Transverse colon (tissue), 4 donors: ENCODE data around the gene NMBR. TPM values are rescaled to one million over a fixed set of nuclear protein-coding genes. Genes with fewer than 3 reads are reported as not detected.
"Not testable (repeated sequence)": the region's sequence is repeated elsewhere in the genome, so short reads cannot be mapped to it uniquely, and the experiment has no call there.

Experiments
- DNase-seq: peaks from one replicate; pipeline ENCODE4 v3.0.0-alpha.2; 2019
- H3K27ac ChIP-seq, 4 donors: fragments of 200-600 bp; sonication (generic); 2 replicates each; pipeline ENCODE4 v1.5.1; 2016 to 2018; ENCODE audit warnings: inconsistent platforms in 4 of 4
- H3K27me3 ChIP-seq: fragments of 200-600 bp; sonication (generic); 2 replicates; pipeline ENCODE4 v1.5.1; 2017; ENCODE audit warnings: inconsistent platforms
- H3K36me3 ChIP-seq, 4 donors: fragments of 200-600 bp; sonication (generic); 2 replicates each; pipeline ENCODE4 v1.5.1; 2017 to 2019; ENCODE audit warnings: inconsistent platforms in 4 of 4
- H3K4me1 ChIP-seq, 4 donors: fragments of 200-600 bp; sonication (generic); 2 replicates each; pipeline ENCODE4 v1.5.1; 2017 to 2020; ENCODE audit warnings: inconsistent platforms in 4 of 4
- H3K4me3 ChIP-seq, 4 donors: fragments of 200-600 bp; sonication (generic); 1 replicate in 1 of 4; 2 replicates in 3 of 4; pipeline versions ENCODE4 v1.5.1 to v1.6.1; 2017 to 2019; ENCODE audit warnings: inconsistent platforms in 4 of 4
- H3K9me3 ChIP-seq, 2 donors: fragments of 200-600 bp; sonication (generic); 2 replicates each; pipeline ENCODE4 v1.5.1; 2017 to 2019; ENCODE audit warnings: inconsistent platforms in 2 of 2
- CTCF ChIP-seq, 5 experiments: fragments of 200-600 bp in 3 of 5; fragments of 450-650 bp in 2 of 5; sonication (generic) in 3 of 5; IDR thresholded peaks; 1 replicate in 2 of 5; 2 replicates in 3 of 5; pipeline ENCODE4 v1.5.1; 2016 to 2017; ENCODE audit warnings: antibody characterized with exemption in 5 of 5, inconsistent platforms in 3 of 5, mild to moderate bottlenecking in 2 of 5, moderate library complexity in 1 of 5
- EP300 ChIP-seq: sonication (generic); formaldehyde crosslinking; IDR thresholded peaks from one replicate; pipeline ENCODE4 v1.6.1; 2017; ENCODE audit warnings: antibody characterized with exemption, low read depth
- POLR2A ChIP-seq: fragments of 450-650 bp; IDR thresholded peaks from one replicate; pipeline ENCODE4 v1.6.1; 2016; ENCODE audit warnings: antibody characterized with exemption, mild to moderate bottlenecking, moderate library complexity
- POLR2AphosphoS5 ChIP-seq, 3 donors: sonication (generic); formaldehyde crosslinking; IDR thresholded peaks; one replicate each; pipeline ENCODE4 v1.6.1; 2016; ENCODE audit warnings: antibody characterized with exemption in 3 of 3
- WGBS, 2 donors: methylation state at CpG; one replicate each; pipeline ENCODE4 v1.1.5; 2018; ENCODE audit warnings: low coverage in 1 of 2; 5-methylcytosine and 5-hydroxymethylcytosine counted together
- in situ Hi-C, 4 donors: fragments of 200-750 bp; cut with MboI; loops; one replicate each; pipeline versions ENCODE4 v1.15.0 to v1.15.1; 2017; ENCODE audit warnings: low sequenced_read_pairs in 3 of 4, low pct_ligation_motif_present in 1 of 4, low pct_unique_long_range_greater_than_20kb in 1 of 4
- intact Hi-C: fragments of 100-400 bp; cut with DNase I; formaldehyde crosslinking; loops from one replicate; pipeline ENCODE4 v1.15.1; 2023; ENCODE audit warnings: low total_unique reads
- total RNA-seq, 4 donors: library from RNA; depleted of rRNA; stranded (reverse); fragments of >200 nt; gene quantifications; one replicate each; pipeline ENCODE4 v1.1.0, GENCODE V29; 2016

Gene NMBR
- total RNA-seq, 4 donors from 2014 or later: not detected

GRCh38 chr6:142118328-142118727, 28.6 kb downstream of the NMBR start:
- 67 to 71% methylated on average over 3 of the region's 3 CpGs for WGBS, 2 donors
- Histone ChIP-seq H3K27me3 (no peaks in the 10 kb centered on the region), H3K27ac (no peak overlapping the region), H3K4me3 (no peak overlapping the region), H3K36me3 (no peaks in the 10 kb centered on the region), H3K4me1 (no peaks in the 10 kb centered on the region), H3K9me3 (no peaks in the 10 kb centered on the region)
- TF ChIP-seq EP300 (no peak), POLR2A (no peak), POLR2AphosphoS5 (IDR thresholded peaks at IDR 0.05) (no peak), CTCF (IDR thresholded peaks at IDR 0.05) (no peak)
- intact Hi-C loops: no loop called here
- no peak for DNase-seq
- in situ Hi-C loops: loop anchor here in 2 of 4 donors (25.0 kb wide), 1 partner anchor 431 kb away; no protein-coding TSS in a partner anchor

- Histone ChIP-seq H3K27ac (no peak overlapping the region), H3K4me1 (no peaks in the 10 kb centered on the region), H3K9me3 (no peaks in the 10 kb centered on the region), H3K4me3 (no peak overlapping the region), H3K27me3 (no peaks in the 10 kb centered on the region), H3K36me3 (no peaks in the 10 kb centered on the region)
- DNase-seq: no peak
- WGBS, 2 donors: 66 to 75% methylated on average over 2 of the region's 2 CpGs
- TF ChIP-seq POLR2AphosphoS5 (IDR thresholded peaks at IDR 0.05): no peak
- TF ChIP-seq CTCF (IDR thresholded peaks at IDR 0.05): no peak
- TF ChIP-seq POLR2A: no peak
- no peak for TF ChIP-seq EP300
- intact Hi-C loops (no loop called here), in situ Hi-C loops (loop anchor here in 2 of 4 donors (25.0 kb wide), 1 partner anchor 430 kb away; no protein-coding TSS in a partner anchor)
Measured at GRCh38 chr6:142117366-142117765, 29.6 kb downstream of the NMBR start.

- Histone ChIP-seq H3K4me3 (no peak overlapping the region), H3K36me3 (no peaks in the 10 kb centered on the region), H3K27ac (no peak overlapping the region), H3K27me3 (no peaks in the 10 kb centered on the region), H3K9me3 (no peaks in the 10 kb centered on the region), H3K4me1 (no peaks in the 10 kb centered on the region)
- TF ChIP-seq CTCF (IDR thresholded peaks at IDR 0.05) (peak; percentile 39 to 59 (median 57)), EP300 (no peak)
- DNase-seq: peak; percentile 61
- WGBS, 2 donors: 0% methylated on average over 4 of the region's 4 CpGs; no CpG with 5 or more reads in 1 of the 2 donors
- intact Hi-C loops (no loop called here), in situ Hi-C loops (loop anchor here in 2 of 4 donors (25.0 kb wide), 1 partner anchor 425 kb away; no protein-coding TSS in a partner anchor)
Measured at GRCh38 chr6:142112451-142113061, 34.4 kb downstream of the NMBR start.

- intact Hi-C loops, H3K4me3 ChIP-seq, H3K4me1 ChIP-seq, H3K36me3 ChIP-seq, H3K27ac ChIP-seq, H3K27me3 ChIP-seq, DNase-seq, H3K9me3 ChIP-seq: not testable (repeated sequence)
- WGBS, 2 donors: 79 to 88% methylated on average over 7 to 9 of the region's 9 CpGs
- in situ Hi-C loops: loop anchor here in 2 of 4 donors (25.0 kb wide), 1 partner anchor 424 kb away; no protein-coding TSS in a partner anchor
Measured at GRCh38 chr6:142110820-142111219, 36.1 kb downstream of the NMBR start.

- H3K36me3 ChIP-seq, H3K9me3 ChIP-seq, DNase-seq, H3K4me1 ChIP-seq, intact Hi-C loops, H3K4me3 ChIP-seq, H3K27me3 ChIP-seq, H3K27ac ChIP-seq: not testable (repeated sequence)
- in situ Hi-C loops: loop anchor here in 2 of 4 donors (25.0 kb wide), 1 partner anchor 418 kb away; no protein-coding TSS in a partner anchor
- WGBS, 2 donors: 80 to 91% methylated on average over 5 of the region's 5 CpGs
Measured at GRCh38 chr6:142104820-142105219, 42.1 kb downstream of the NMBR start.
